Hepatocyte (in vitro differentiated cells): ENCODE data around the gene EOLA2. TPM values are rescaled to one million over a fixed set of nuclear protein-coding genes. Genes with fewer than 3 reads are reported as not detected.
A peak's percentile ranks its signal among the peaks of the same experiment; 100 is the strongest.

Source experiments
- DNase-seq: peaks from one replicate; pipeline ENCODE4 v3.0.0-alpha.2; 2016; ENCODE audit warnings: low spot score
- H2AFZ ChIP-seq: fragments of 200-600 bp; sonication (generic); 2 replicates; pipeline ENCODE4 v1.6.0; 2016; ENCODE audit warnings: antibody characterized with exemption, mild to moderate bottlenecking
- H3K27ac ChIP-seq: fragments of 200-600 bp; sonication (generic); 2 replicates; pipeline ENCODE4 v1.5.1; 2016; ENCODE audit warnings: mild to moderate bottlenecking
- H3K27me3 ChIP-seq: fragments of 200-600 bp; sonication (generic); 2 replicates; pipeline ENCODE4 v1.6.1; 2016
- H3K36me3 ChIP-seq: fragments of 200-600 bp; sonication (generic); replicated peaks from 2 replicates; pipeline ENCODE4 v1.5.1; 2016; ENCODE audit warnings: low read depth; ENCODE audit not compliant: insufficient read depth
- H3K4me1 ChIP-seq: fragments of 200-600 bp; sonication (generic); 2 replicates; pipeline ENCODE4 v1.5.1; 2016; ENCODE audit warnings: mild to moderate bottlenecking, moderate library complexity; ENCODE audit not compliant: insufficient read depth
- H3K4me2 ChIP-seq: fragments of 200-600 bp; sonication (generic); 2 replicates; pipeline ENCODE4 v1.6.0; 2016
- H3K4me3 ChIP-seq: fragments of 200-600 bp; sonication (generic); 2 replicates; pipeline ENCODE4 v1.5.1; 2016; ENCODE audit warnings: mild to moderate bottlenecking
- H3K79me2 ChIP-seq: fragments of 200-600 bp; sonication (generic); 2 replicates; pipeline ENCODE4 v1.6.0; 2017; ENCODE audit warnings: mild to moderate bottlenecking
- H3K9me2 ChIP-seq: fragments of 200-600 bp; sonication (generic); replicated peaks from 2 replicates; pipeline ENCODE4 v1.6.0; 2017; ENCODE audit warnings: mild to moderate bottlenecking; ENCODE audit not compliant: insufficient read depth
- H3K9me3 ChIP-seq: fragments of 200-600 bp; sonication (generic); 2 replicates; pipeline ENCODE4 v1.5.1; 2016; ENCODE audit warnings: low read depth, mild to moderate bottlenecking
- H4K20me1 ChIP-seq: fragments of 200-600 bp; sonication (generic); 2 replicates; pipeline ENCODE4 v1.6.0; 2016; ENCODE audit warnings: mild to moderate bottlenecking; ENCODE audit not compliant: insufficient read depth, poor library complexity, severe bottlenecking
- CTCF ChIP-seq: fragments of 200-600 bp; sonication (generic); IDR thresholded peaks from 2 replicates; pipeline ENCODE4 v1.5.1; 2016; ENCODE audit warnings: antibody characterized with exemption, mild to moderate bottlenecking; ENCODE audit not compliant: poor library complexity
- EZH2 ChIP-seq: fragments of 200-600 bp; sonication (generic); IDR thresholded peaks from 2 replicates; pipeline ENCODE4 v1.6.1; 2016; ENCODE audit warnings: antibody characterized with exemption, mild to moderate bottlenecking, borderline replicate concordance
- EZH2phosphoT487 ChIP-seq: fragments of 200-600 bp; sonication (generic); IDR thresholded peaks from one replicate; pipeline ENCODE4 v1.6.1; 2018; ENCODE audit warnings: antibody characterized with exemption, mild to moderate bottlenecking, low read depth, moderate library complexity; ENCODE audit not compliant: unreplicated experiment, severe bottlenecking
- WGBS: methylation state at CpG from one replicate; pipeline ENCODE4 v1.1.6; 2016; ENCODE audit warnings: low lambda C conversion rate; ENCODE audit errors: missing lambda C conversion rate; 5-methylcytosine and 5-hydroxymethylcytosine counted together
- polyA plus RNA-seq: library from polyadenylated mRNA; unstranded; fragments of >200 nt; fragmentation: Nextera tagmentation; extraction: Ambion mirVana; gene quantifications from 2 replicates; pipeline ENCODE4 v1.2.1, GENCODE V29; 2016
- total RNA-seq: library from RNA; depleted of rRNA; stranded (reverse); fragments of >200 nt; gene quantifications from 2 replicates; pipeline ENCODE4 v1.2.3, GENCODE V29; 2014

The EOLA2 gene
- total RNA-seq (15.9 and 18.8 TPM in 2 replicates), polyA plus RNA-seq (37.9 and 40.3 TPM in 2 replicates)

- DNase-seq, result peak; percentile 95
- no peaks in the 10 kb centered on the region for H3K4me1 ChIP-seq
- peak within 1 kb of the TSS; percentile 91 for H3K27ac ChIP-seq
- no peaks in the 10 kb centered on the region for H3K27me3 ChIP-seq
- H3K79me2 ChIP-seq, result peaks cover 7% of the 10 kb centered on the region
- 38% methylated on average over 33 of the region's 39 CpGs for WGBS
- H3K9me3 ChIP-seq, result no peaks in the 10 kb centered on the region
- no peaks in the 10 kb centered on the region for H3K36me3 ChIP-seq
- peak within 1 kb of the TSS; percentile 83 for H3K4me2 ChIP-seq
- no peaks in the 10 kb centered on the region for H3K9me2 ChIP-seq
- H4K20me1 ChIP-seq, result no peaks in the 10 kb centered on the region
- TF ChIP-seq EZH2 (no peak), CTCF (peak; percentile 60)
- H2AFZ ChIP-seq, result peak within 1 kb of the TSS; percentile 52
- peak within 1 kb of the TSS; percentile 23 for H3K4me3 ChIP-seq
Observed at GRCh38 chrX:149938427-149938880, at the start of gene EOLA2. Gene EOLA2, minus strand, starts transcription at chrX:149938491. Its CDS starts 4,617 bp downstream, at chrX:149933874.

- TF ChIP-seq CTCF (no peak), EZH2phosphoT487 (no peak), EZH2 (no peak)
- Histone ChIP-seq H3K27ac (no peak overlapping the region), H3K9me3 (no peaks in the 10 kb centered on the region), H3K4me2 (no peak overlapping the region), H3K36me3 (peaks cover 2% of the 10 kb centered on the region), H3K4me1 (no peaks in the 10 kb centered on the region), H3K9me2 (no peaks in the 10 kb centered on the region), H4K20me1 (no peaks in the 10 kb centered on the region), H3K79me2 (no peaks in the 10 kb centered on the region), H3K27me3 (no peaks in the 10 kb centered on the region), H2AFZ (no peak overlapping the region), H3K4me3 (no peak overlapping the region)
- no peak for DNase-seq
Observed at GRCh38 chrX:149987613-149988012, 49.3 kb upstream of the EOLA2 start.

GRCh38 chrX:149984411-149984810, 46.1 kb upstream of the EOLA2 start:
- Histone ChIP-seq H3K79me2 (no peaks in the 10 kb centered on the region), H3K27me3 (no peaks in the 10 kb centered on the region), H3K4me2 (no peak overlapping the region), H3K36me3 (no peaks in the 10 kb centered on the region), H3K9me2 (no peaks in the 10 kb centered on the region), H3K27ac (no peak overlapping the region), H4K20me1 (no peaks in the 10 kb centered on the region), H2AFZ (no peak overlapping the region), H3K4me1 (no peaks in the 10 kb centered on the region), H3K9me3 (no peaks in the 10 kb centered on the region), H3K4me3 (no peak overlapping the region)
- 63% methylated on average over 1 of the region's 1 CpG for WGBS
- DNase-seq, result no peak
- TF ChIP-seq EZH2phosphoT487 (no peak), EZH2 (no peak), CTCF (no peak)

GRCh38 chrX:149982310-149982709, 44.0 kb upstream of the EOLA2 start:
- H3K4me2 ChIP-seq, result no peak overlapping the region
- H3K27me3 ChIP-seq, result no peaks in the 10 kb centered on the region
- no peaks in the 10 kb centered on the region for H3K79me2 ChIP-seq
- no peaks in the 10 kb centered on the region for H3K4me1 ChIP-seq
- no peaks in the 10 kb centered on the region for H3K9me2 ChIP-seq
- H4K20me1 ChIP-seq, result no peaks in the 10 kb centered on the region
- H3K36me3 ChIP-seq, result no peaks in the 10 kb centered on the region
- 74% methylated on average over 3 of the region's 3 CpGs for WGBS
- no peak overlapping the region for H2AFZ ChIP-seq
- no peak for DNase-seq
- no peaks in the 10 kb centered on the region for H3K9me3 ChIP-seq
- no peak overlapping the region for H3K27ac ChIP-seq
- no peak overlapping the region for H3K4me3 ChIP-seq
- TF ChIP-seq CTCF (no peak), EZH2phosphoT487 (no peak), EZH2 (no peak)
